ENCODE measurements around the gene APH1B. TPM values are rescaled to one million over a fixed set of nuclear protein-coding genes. Genes with fewer than 3 reads are reported as not detected.

Gene APH1B
- total RNA-seq, 4 donors from 2014 or later, result 20.0 to 35.9 (median 27.2) TPM

DNA sequence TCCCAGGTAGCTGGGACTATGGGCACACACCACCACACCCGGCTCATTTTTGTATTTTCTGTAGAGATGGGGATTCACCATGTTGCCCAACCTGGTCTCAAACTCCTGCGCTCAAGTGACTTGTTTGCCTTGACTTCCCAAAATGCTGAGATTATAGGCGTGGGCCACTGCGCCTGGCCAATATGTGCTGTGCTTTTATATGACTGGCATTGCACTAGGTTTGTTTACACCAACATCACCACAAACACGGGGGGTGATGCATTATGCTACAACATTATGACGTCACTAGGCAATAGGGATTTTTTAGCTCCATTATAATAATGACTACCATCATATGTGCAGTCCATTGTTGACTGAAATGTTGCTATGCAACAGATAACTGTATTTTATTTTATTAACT lies 6.9 kb downstream of the APH1B start:
- TF ChIP-seq POLR2A (IDR thresholded peaks at IDR 0.05), result no peak
- TF ChIP-seq, protein P1, sequence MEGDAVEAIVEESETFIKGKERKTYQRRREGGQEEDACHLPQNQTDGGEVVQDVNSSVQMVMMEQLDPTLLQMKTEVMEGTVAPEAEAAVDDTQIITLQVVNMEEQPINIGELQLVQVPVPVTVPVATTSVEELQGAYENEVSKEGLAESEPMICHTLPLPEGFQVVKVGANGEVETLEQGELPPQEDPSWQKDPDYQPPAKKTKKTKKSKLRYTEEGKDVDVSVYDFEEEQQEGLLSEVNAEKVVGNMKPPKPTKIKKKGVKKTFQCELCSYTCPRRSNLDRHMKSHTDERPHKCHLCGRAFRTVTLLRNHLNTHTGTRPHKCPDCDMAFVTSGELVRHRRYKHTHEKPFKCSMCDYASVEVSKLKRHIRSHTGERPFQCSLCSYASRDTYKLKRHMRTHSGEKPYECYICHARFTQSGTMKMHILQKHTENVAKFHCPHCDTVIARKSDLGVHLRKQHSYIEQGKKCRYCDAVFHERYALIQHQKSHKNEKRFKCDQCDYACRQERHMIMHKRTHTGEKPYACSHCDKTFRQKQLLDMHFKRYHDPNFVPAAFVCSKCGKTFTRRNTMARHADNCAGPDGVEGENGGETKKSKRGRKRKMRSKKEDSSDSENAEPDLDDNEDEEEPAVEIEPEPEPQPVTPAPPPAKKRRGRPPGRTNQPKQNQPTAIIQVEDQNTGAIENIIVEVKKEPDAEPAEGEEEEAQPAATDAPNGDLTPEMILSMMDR (IDR thresholded peaks at IDR 0.05), result no peak
- Histone ChIP-seq H3K27ac (no peak overlapping the region), H3K4me1 (no peaks in the 10 kb centered on the region), H3K36me3 (no peaks in the 10 kb centered on the region), H3K27me3 (no peaks in the 10 kb centered on the region), H3K4me3 (no peak overlapping the region), H3K9me3 (no peaks in the 10 kb centered on the region)
- intact Hi-C loops (cut with DNase I; ENCODE audit: low total_unique reads), result no loop called here
- no peak for DNase-seq

DNA sequence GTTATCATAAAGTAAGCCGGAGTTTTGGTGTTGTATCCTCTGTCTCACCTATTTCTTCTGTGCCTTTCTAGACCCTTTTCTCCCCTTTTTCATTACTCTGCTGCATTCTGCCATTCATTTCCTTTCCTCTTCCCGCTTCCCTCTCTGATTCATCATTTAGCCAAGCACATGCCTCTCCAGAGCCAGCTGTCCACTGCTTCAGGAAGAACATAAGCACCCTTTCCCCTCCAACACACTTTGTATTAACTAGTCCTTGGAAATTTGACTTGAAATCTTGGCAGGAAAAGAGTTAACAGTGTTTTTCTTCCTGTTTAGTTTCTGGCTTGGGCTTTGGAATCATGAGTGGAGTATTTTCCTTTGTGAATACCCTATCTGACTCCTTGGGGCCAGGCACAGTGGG lies 9.7 kb downstream of the APH1B start:
- Histone ChIP-seq H3K4me1 (no peaks in the 10 kb centered on the region), H3K9me3 (no peaks in the 10 kb centered on the region), H3K27ac (no peak overlapping the region), H3K4me3 (no peak overlapping the region), H3K27me3 (no peaks in the 10 kb centered on the region), H3K36me3 (no peaks in the 10 kb centered on the region)
- DNase-seq, result no peak
- intact Hi-C loops (cut with DNase I; ENCODE audit: low total_unique reads), result loop anchor here (5.0 kb wide), 1 partner anchor 115 kb away; no protein-coding TSS in a partner anchor
- no peak for TF ChIP-seq POLR2A (IDR thresholded peaks at IDR 0.05)
- TF ChIP-seq, protein P1 (IDR thresholded peaks at IDR 0.05), result no peak

DNA sequence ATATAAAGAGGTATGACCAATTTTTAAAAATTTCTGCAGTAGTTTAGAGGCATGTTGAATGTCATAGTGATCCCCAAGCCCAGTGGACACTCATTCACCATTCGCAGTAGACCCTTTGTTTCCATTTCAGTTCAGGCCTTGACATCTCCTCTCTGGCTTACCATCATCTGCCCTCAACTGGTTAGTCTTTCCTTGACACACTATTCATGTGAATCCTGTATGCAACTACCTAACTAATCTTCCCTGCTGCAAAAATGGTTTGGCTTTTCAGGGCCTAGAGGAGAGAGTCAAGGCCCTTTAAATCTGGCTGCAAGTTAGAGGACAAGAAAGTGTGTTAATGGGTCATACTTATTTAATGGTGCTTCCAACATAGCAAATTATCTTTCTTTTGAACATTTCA lies 10.9 kb downstream of the APH1B start:
- no peak overlapping the region for H3K4me3 ChIP-seq
- no peak for TF ChIP-seq POLR2A (IDR thresholded peaks at IDR 0.05)
- TF ChIP-seq, protein P1 (IDR thresholded peaks at IDR 0.05), result no peak
- DNase-seq, result no peak
- no peaks in the 10 kb centered on the region for H3K9me3 ChIP-seq
- H3K27me3 ChIP-seq, result no peaks in the 10 kb centered on the region
- no peaks in the 10 kb centered on the region for H3K4me1 ChIP-seq
- H3K27ac ChIP-seq, result no peak overlapping the region
- no peaks in the 10 kb centered on the region for H3K36me3 ChIP-seq
- intact Hi-C loops (cut with DNase I; ENCODE audit: low total_unique reads), result loop anchor here (5.0 kb wide), 1 partner anchor 114 kb away; no protein-coding TSS in a partner anchor

DNA sequence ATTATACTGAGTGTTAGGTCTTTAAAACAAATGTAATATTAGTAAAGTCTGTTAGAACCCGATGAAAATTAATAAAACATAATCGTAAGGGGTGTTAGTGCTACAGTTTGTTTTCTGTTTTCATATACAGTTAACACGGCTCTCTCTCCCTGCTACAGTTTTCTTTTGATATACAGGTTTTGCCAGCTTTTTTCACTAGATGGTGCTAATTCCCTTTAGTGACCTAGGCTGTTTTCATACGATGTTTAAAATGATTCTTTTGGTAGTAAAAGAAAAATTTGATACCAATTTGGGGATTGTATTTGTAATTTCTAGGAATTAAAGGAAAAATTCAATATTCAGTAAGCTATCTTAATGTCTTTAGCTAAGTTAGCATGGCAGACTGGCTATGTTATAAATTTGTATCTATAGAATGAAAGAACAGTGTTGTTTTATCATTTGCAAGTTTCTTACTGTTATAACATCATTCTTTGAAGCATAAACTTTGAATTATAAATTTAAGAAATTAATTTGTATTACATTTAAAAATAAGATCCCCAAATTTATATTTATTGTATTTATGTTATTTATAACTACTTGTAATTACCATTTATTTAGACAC lies 11.5 kb downstream of the APH1B start:
- no peak overlapping the region for H3K4me3 ChIP-seq
- intact Hi-C loops (cut with DNase I; ENCODE audit: low total_unique reads), result loop anchor here (5.0 kb wide), 1 partner anchor 113 kb away; no protein-coding TSS in a partner anchor
- no peaks in the 10 kb centered on the region for H3K36me3 ChIP-seq
- TF ChIP-seq, protein P1 (IDR thresholded peaks at IDR 0.05), result peak; percentile 62 to 72 (median 70)
- TF ChIP-seq POLR2A (IDR thresholded peaks at IDR 0.05), result no peak
- no peaks in the 10 kb centered on the region for H3K4me1 ChIP-seq
- DNase-seq, result no peak
- no peaks in the 10 kb centered on the region for H3K27me3 ChIP-seq
- H3K9me3 ChIP-seq, result no peaks in the 10 kb centered on the region
- no peak overlapping the region for H3K27ac ChIP-seq

DNA sequence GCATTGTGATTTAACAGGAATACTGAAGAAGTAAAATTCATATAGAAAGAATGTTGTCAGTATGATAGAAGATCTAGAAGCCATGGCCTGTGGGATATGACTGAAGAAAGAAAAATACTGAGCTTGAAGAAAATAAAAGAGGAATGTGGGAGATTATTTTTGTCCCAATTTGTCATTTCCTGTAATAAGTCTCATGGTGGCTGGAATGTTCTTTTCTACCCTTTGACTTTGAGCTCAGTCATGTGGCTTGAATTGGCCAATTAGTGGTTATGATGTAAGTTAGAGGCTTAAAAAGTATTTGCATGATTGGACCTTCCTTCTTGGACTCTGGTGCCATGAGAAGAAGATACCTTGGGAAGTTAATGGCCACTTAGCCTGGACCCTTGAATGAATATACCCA lies 14.1 kb downstream of the APH1B start:
- no peak overlapping the region for H3K4me3 ChIP-seq
- intact Hi-C loops (cut with DNase I; ENCODE audit: low total_unique reads), result no loop called here
- TF ChIP-seq, protein P1 (IDR thresholded peaks at IDR 0.05), result no peak
- TF ChIP-seq POLR2A (IDR thresholded peaks at IDR 0.05), result no peak
- no peaks in the 10 kb centered on the region for H3K4me1 ChIP-seq
- H3K36me3 ChIP-seq, result no peaks in the 10 kb centered on the region
- no peaks in the 10 kb centered on the region for H3K9me3 ChIP-seq
- DNase-seq, result no peak
- no peak overlapping the region for H3K27ac ChIP-seq
- no peaks in the 10 kb centered on the region for H3K27me3 ChIP-seq

Data from uterus (tissue), 4 donors.